ENCODE results near the gene NPPC.

Gene NPPC

GRCh38 chr2:231879216-231879615 lies 47.0 kb downstream of the NPPC start:
- no peaks in the 10 kb centered on the region; the same call in 1 of the 2 replicates for H3K27me3 ChIP-seq (replicated peaks; ENCODE audit: control insufficient read depth, insufficient read depth, low read length)
- no peak for DNase-seq (ENCODE audit: extremely low read depth, insufficient read length)
- no peak overlapping the region for H3K4me3 ChIP-seq (replicated peaks; ENCODE audit: low read depth, low read length)
- no peaks in the 10 kb centered on the region for H3K36me3 ChIP-seq (ENCODE audit: control insufficient read depth, insufficient read depth, low read length)
- TF ChIP-seq, protein P1, sequence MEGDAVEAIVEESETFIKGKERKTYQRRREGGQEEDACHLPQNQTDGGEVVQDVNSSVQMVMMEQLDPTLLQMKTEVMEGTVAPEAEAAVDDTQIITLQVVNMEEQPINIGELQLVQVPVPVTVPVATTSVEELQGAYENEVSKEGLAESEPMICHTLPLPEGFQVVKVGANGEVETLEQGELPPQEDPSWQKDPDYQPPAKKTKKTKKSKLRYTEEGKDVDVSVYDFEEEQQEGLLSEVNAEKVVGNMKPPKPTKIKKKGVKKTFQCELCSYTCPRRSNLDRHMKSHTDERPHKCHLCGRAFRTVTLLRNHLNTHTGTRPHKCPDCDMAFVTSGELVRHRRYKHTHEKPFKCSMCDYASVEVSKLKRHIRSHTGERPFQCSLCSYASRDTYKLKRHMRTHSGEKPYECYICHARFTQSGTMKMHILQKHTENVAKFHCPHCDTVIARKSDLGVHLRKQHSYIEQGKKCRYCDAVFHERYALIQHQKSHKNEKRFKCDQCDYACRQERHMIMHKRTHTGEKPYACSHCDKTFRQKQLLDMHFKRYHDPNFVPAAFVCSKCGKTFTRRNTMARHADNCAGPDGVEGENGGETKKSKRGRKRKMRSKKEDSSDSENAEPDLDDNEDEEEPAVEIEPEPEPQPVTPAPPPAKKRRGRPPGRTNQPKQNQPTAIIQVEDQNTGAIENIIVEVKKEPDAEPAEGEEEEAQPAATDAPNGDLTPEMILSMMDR (IDR thresholded peaks at IDR 0.05; ENCODE audit: insufficient read depth, low read length, poor library complexity, severe bottlenecking), result no peak

GRCh38 chr2:231877533-231878456 lies 48.4 kb downstream of the NPPC start:
- Histone ChIP-seq H3K36me3 (ENCODE audit: control insufficient read depth, insufficient read depth, low read length) (no peaks in the 10 kb centered on the region), H3K27me3 (replicated peaks; ENCODE audit: control insufficient read depth, insufficient read depth, low read length) (no peaks in the 10 kb centered on the region), H3K4me3 (replicated peaks; ENCODE audit: low read depth, low read length) (no peak overlapping the region)
- no peak for DNase-seq (ENCODE audit: extremely low read depth, insufficient read length)
- TF ChIP-seq, protein P1 (IDR thresholded peaks at IDR 0.05; ENCODE audit: insufficient read depth, low read length, poor library complexity, severe bottlenecking), result no peak

- no peaks in the 10 kb centered on the region for H3K27me3 ChIP-seq (replicated peaks; ENCODE audit: control insufficient read depth, insufficient read depth, low read length)
- DNase-seq (ENCODE audit: extremely low read depth, insufficient read length), result no peak
- TF ChIP-seq, protein P1 (IDR thresholded peaks at IDR 0.05; ENCODE audit: insufficient read depth, low read length, poor library complexity, severe bottlenecking), result no peak
- H3K36me3 ChIP-seq (ENCODE audit: control insufficient read depth, insufficient read depth, low read length), result no peaks in the 10 kb centered on the region
- no peak overlapping the region for H3K4me3 ChIP-seq (replicated peaks; ENCODE audit: low read depth, low read length)
These were observed 51.3 kb downstream of the NPPC start for GRCh38 chr2:231874944-231875343.

All from GM06990 (cell line).